Left cardiac atrium (tissue), 4 donors: Measurements from ENCODE around the gene C8A. TPM values are rescaled to one million over a fixed set of nuclear protein-coding genes. Genes with fewer than 3 reads are reported as not detected.

Source experiments
- ATAC-seq, 2 donors: fragments of 200-7000 bp; cut with Tn5 transposase; one replicate each; pipeline ENCODE4 v1.9.1; 2020; ENCODE audit warnings: mild to moderate bottlenecking in 2 of 2, moderate library complexity in 2 of 2
- DNase-seq: peaks from one replicate; pipeline ENCODE4 v3.0.0-alpha.2; 2020
- intact Hi-C, 2 donors: fragments of 100-400 bp; cut with DNase I; formaldehyde crosslinking; loops; one replicate each; pipeline versions ENCODE4 v1.14.1 to v1.15.1; 2022 to 2023
- total RNA-seq, 2 donors: library from RNA; stranded (reverse); fragmentation: NEBNext Ultra II Directional; extraction: Animal tissue kit (Norgen Biotek cat#: 25700); gene quantifications; one replicate each; pipeline ENCODE4 v1.2.1, GENCODE V29; 2021
- donor health status: DM: no; HTN: yes; CAD: no.
- donor health status: DM: no; HTN: yes; CAD: no; lungs with severe emphysema.
- donor health status: DM: yes; HTN: yes; CAD: no.
- donor health status: Dilated cardiomyopathy.

C8A gene
- total RNA-seq, 2 donors from 2014 or later: not detected

- no peak for ATAC-seq
- DNase-seq: no peak
These were observed 18.0 kb downstream of the C8A start for GRCh38 chr1:56872597-56872996.

DNA sequence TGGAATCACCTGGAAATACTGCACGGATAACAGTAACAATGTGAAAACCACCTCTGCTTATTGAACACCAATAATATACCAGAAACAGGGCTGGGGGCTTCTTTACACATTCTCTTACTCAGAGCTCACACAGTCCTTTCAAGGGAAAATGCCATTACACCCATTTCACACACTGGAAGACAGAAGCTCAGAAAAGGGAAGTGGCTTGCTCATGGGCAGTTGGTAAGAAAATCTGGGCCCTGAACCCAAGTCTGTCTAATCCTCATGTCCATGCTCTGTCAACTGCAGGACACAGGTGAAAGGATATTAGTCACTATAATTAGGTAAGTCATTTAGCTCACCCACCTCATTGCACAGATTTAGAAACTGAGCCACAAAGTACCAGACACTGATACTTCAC is 18.6 kb downstream of the C8A start:
- intact Hi-C loops: no loop called here
- ATAC-seq: no peak
- no peak for DNase-seq

More at GRCh38 chr1:56872597-56872996, 18.0 kb downstream of the C8A start:
- intact Hi-C loops: no loop called here

DNA sequence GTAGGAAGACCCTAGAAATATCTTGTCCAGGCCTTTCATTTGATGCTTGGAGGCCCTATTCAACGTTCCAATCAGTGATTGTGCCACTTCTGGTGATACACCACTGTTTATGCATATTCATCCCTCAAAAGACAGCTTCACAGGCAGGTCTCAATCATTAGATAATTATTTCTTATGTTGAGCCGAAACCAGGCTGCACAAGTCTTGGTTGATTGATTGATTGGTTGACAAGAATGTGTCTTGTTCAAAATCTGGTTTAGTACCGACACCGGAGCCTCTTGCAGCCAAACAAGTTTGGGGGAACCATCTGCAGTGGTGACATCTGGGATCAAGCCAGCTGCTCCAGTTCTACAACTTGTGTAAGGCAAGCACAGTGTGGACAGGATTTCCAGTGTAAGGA is 20.1 kb downstream of the C8A start:
- DNase-seq (no peak), ATAC-seq (no peak)
- intact Hi-C loops: no loop called here

DNA sequence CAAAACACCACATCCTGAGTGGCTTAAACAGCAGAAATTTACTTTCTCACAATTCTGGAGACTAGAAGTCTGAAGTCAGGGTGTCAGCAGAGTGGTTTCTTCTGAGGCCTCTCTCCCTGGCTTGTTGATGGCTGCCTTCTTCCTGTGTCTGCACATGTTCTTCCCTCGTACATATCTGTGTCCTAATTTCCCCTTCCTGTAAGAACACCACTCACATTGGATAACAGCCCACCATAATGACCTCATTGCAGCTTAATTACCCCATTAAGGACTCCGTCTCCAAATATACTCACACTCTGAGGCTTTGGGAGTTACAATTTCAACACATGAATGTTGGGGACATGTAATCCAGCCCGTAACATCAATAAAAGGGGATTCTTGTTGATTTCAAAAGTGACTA is 23.4 kb downstream of the C8A start:
- DNase-seq: no peak
- intact Hi-C loops: no loop called here
- no peak for ATAC-seq

- ATAC-seq: no peak
- intact Hi-C loops: no loop called here
- no peak for DNase-seq
These were observed 26.2 kb downstream of the C8A start for GRCh38 chr1:56880774-56881173.

- DNase-seq: no peak
- intact Hi-C loops: no loop called here
- no peak for ATAC-seq
These were observed 26.8 kb downstream of the C8A start for GRCh38 chr1:56881417-56881816.

DNA sequence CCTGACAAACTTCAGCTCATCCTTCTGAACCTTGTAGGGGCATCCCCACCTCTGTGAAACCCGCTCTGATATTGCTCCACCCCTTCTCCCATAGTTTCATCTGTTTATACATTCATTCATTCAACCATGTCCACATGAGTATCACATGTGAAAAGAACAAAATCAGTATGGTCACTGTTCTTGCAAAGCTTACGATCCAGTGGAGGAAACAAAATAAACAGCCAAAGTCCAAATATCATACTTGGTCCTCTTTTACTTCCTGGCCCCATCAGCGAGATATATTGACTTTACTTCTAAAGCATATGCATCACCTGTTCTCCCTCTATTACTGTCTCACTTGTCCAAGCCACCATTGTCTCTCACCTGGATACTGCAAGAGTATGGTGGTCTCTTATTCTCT is 35.6 kb downstream of the C8A start:
- intact Hi-C loops: no loop called here
- DNase-seq (no peak), ATAC-seq (no peak)

DNA sequence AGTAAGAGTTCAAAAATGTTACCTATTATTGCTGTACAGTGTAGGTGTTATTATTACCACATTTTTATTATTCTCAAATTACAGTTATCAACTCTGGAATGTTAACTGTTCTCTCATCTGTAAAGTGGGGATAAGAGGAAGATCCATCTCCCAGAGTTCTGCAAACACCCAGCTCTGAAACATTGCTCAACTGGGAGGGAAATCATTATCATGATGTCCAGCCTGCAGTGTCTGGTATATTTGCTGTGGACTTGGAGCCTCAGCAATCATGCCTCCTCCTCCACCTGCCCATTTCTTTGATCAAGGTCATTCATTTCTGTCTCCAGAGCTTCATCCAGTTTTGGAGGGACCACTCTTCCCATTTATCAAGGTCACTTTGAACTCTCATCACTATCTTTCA is 39.4 kb downstream of the C8A start:
- DNase-seq (no peak), ATAC-seq (no peak)
- intact Hi-C loops: no loop called here

- DNase-seq (peak; percentile 22), ATAC-seq (peak; percentile 41 to 71)
- intact Hi-C loops: no loop called here
These were observed 42.8 kb downstream of the C8A start for GRCh38 chr1:56897150-56898004.

GRCh38 chr1:56898005-56898373 is 43.4 kb downstream of the C8A start:
- intact Hi-C loops: no loop called here
- no peak for DNase-seq
- peak in 1 of 2 donors; percentile 54 for ATAC-seq

DNA sequence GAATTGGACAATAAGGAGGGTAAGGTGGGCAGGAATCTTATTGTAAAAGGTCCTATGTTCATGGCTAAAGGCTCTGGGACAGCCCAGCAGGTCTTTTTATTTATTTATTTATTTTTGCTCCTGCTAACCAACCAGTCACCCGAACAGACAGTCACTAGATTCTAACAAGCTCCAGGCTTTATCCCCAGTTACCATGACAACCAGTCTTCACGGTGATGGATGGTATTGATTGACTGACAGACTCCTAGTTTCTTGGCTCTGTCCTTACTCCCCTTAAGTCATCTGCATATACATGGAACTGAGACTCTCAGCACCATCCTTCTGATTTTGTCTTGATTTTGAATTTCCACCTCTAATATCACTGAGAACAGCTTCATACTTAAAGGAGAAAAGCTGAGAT is 44.3 kb downstream of the C8A start:
- DNase-seq (no peak), ATAC-seq (no peak)
- intact Hi-C loops: no loop called here

- intact Hi-C loops: no loop called here
- no peak for DNase-seq
- peak in 1 of 2 donors; percentile 81 for ATAC-seq
These were observed 47.1 kb downstream of the C8A start for GRCh38 chr1:56901716-56902115.

GRCh38 chr1:56903778-56904177 is 49.2 kb downstream of the C8A start:
- DNase-seq (no peak), ATAC-seq (no peak)
- intact Hi-C loops: no loop called here

GRCh38 chr1:56904663-56905397 is 50.2 kb downstream of the C8A start:
- ATAC-seq (no peak), DNase-seq (no peak)
- intact Hi-C loops: no loop called here

- DNase-seq (no peak), ATAC-seq (no peak)
- intact Hi-C loops: no loop called here
These were observed 51.1 kb downstream of the C8A start for GRCh38 chr1:56905667-56906066.

- intact Hi-C loops: no loop called here
- DNase-seq: no peak
- ATAC-seq: no peak
These were observed 54.1 kb downstream of the C8A start for GRCh38 chr1:56908619-56909221.

DNA sequence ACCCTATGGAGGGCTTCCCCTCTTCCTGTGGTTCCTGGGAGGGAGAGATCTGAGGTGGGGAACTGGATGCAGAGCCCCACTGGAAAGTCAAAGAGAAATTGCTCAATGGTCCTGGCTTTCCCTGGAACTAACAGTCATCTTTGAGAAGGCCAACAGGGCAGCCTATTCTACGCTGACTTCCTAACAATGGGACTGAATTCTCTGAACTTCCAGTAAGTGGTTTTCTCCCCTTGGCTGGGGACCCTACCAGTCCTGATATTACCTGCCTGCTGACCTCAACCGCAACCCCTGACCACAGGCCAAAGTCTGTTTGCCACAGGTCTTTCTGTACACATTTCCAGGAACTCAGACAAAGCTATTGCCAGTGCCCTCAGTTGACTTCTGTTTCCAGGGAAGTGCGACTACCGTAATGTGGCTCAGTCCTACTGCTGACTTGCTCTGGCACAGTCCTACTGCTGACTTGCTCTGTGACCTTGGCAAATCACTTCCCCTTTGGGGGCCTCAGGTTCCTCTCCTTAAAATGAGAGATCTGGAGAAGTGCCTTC is 55.9 kb downstream of the C8A start:
- DNase-seq: peak; percentile 25
- intact Hi-C loops: no loop called here
- ATAC-seq: peak in 1 of 2 donors; percentile 70

- no peak for ATAC-seq
- intact Hi-C loops: no loop called here
- no peak for DNase-seq
These were observed 56.7 kb downstream of the C8A start for GRCh38 chr1:56911098-56911938.

GRCh38 chr1:56912325-56912724 is 57.7 kb downstream of the C8A start:
- intact Hi-C loops: no loop called here
- ATAC-seq (no peak), DNase-seq (no peak)
